ENCODE results near the gene ZNF608.

ZNF608 gene

GRCh38 chr5:124697933-124698591, 48.4 kb downstream of the ZNF608 start:
- TF ChIP-seq CTCF (conservative IDR thresholded peaks at IDR 0.05) (no peak), ZFX (IDR thresholded peaks at IDR 0.05) (no peak)
- H3K27ac ChIP-seq, result no peak overlapping the region

GRCh38 chr5:124697501-124697900, 48.9 kb downstream of the ZNF608 start:
- TF ChIP-seq ZFX (IDR thresholded peaks at IDR 0.05) (no peak), CTCF (conservative IDR thresholded peaks at IDR 0.05) (no peak)
- H3K27ac ChIP-seq, result no peak overlapping the region

- H3K27ac ChIP-seq, result no peak overlapping the region
- TF ChIP-seq ZFX (IDR thresholded peaks at IDR 0.05) (no peak), CTCF (conservative IDR thresholded peaks at IDR 0.05) (no peak)
Observed at GRCh38 chr5:124696898-124697297, 49.5 kb downstream of the ZNF608 start.

Data from C4-2B (cell line).